ENCODE measurements around the gene SORCS2.

SORCS2 gene

DNA sequence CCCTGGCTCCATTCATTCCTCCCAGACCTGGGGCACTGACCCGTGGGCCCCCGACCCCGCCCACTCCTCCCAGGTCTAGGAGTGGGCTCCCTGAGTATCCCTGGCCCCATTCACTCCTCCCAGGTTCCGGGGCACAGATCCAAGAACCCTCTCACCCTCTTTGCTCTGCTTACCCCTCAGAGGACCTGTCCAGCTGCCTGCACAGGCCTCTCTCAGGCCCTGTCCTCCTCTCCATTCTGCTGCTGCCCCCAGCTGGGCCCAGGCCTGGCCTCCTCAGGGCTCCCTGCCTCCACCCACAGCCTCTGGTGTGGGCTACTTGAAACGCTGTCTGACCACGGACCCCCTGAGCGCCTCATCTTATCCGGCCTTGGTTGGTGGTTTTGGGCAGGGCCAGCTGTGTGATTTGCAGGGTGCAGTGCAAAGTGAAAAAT, 460.1 kb downstream of the SORCS2 start:
- in situ Hi-C loops (cut with HindIII; ENCODE audit: low sequenced_read_pairs) = no loop called here

GRCh38 chr4:7652906-7653305, 460.6 kb downstream of the SORCS2 start:
- in situ Hi-C loops (cut with HindIII; ENCODE audit: low sequenced_read_pairs) = no loop called here

GRCh38 chr4:7653510-7654369, 461.4 kb downstream of the SORCS2 start:
- in situ Hi-C loops (cut with HindIII; ENCODE audit: low sequenced_read_pairs) = no loop called here

DNA sequence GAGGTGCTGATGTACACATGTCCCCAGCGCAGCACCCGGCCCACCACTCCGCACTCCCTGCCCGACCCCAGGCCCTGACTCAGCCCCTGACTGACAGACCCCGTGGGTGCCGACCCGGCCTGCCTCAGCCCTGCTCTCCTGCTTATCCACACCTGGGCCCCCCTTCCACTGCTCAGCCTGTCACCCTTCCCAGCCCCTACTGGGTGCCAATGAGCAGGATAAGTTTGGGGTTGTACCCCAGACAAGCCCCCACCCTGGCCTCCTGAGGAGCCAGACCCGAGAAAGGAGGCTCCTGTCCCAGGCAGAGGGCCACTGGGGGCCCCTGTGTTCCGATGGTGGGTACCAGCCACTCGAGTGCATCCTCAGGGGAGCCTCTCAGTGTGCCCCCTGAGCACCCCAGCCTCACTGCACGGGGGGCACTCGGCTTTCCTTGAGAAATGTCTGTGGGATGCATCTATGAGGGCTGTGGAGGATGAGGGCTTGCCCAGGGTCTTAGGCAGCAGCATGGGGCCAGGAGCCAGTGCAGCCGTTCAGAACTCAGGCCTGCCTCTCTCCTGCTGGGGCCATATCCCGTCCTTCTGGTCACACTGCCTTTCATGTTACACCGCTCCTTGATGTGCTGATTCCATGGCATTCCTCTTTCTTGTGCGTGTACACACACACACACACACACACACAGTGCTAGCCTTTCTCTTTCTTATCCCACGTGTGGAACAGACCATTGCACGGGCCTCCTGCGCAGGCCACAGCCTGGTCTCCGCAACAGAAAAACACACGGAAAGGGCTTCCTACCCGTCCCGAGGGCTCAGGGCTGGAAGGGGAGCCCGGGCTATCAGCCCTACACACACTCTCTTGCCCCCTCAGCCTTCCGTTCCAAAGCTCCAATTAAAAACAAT, 462.5 kb downstream of the SORCS2 start:
- in situ Hi-C loops (cut with HindIII; ENCODE audit: low sequenced_read_pairs) = no loop called here

- in situ Hi-C loops (cut with HindIII; ENCODE audit: low sequenced_read_pairs) = no loop called here
Measured at GRCh38 chr4:7655511-7656243, 463.3 kb downstream of the SORCS2 start.

DNA sequence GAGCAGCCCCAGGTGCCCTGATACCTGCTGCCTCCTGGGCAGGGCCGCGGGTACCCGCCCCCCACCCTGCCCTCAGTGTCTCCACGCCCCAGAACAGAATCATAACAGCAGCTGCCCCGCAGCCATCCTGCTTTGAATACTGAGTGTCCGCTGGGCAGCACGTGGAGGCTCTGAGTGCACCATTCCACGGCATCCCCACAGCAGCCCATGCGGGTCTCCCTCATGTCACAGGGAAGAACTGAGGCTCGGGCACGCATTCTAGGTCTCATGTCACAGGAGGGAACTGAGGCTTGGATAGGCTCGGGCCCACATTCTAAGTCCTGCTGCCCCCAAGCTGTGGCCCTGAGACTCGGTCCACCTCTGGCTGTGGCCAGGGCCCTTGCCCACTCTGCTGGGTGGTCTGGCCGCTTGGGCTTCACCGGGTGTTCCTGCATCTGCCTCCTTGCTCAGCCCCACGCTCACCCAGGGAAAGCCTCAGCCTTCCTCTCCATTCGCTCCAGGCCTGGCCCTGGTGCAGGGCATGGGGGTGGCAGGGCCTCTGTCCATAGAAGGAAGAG, 464.0 kb downstream of the SORCS2 start:
- in situ Hi-C loops (cut with HindIII; ENCODE audit: low sequenced_read_pairs) = no loop called here

DNA sequence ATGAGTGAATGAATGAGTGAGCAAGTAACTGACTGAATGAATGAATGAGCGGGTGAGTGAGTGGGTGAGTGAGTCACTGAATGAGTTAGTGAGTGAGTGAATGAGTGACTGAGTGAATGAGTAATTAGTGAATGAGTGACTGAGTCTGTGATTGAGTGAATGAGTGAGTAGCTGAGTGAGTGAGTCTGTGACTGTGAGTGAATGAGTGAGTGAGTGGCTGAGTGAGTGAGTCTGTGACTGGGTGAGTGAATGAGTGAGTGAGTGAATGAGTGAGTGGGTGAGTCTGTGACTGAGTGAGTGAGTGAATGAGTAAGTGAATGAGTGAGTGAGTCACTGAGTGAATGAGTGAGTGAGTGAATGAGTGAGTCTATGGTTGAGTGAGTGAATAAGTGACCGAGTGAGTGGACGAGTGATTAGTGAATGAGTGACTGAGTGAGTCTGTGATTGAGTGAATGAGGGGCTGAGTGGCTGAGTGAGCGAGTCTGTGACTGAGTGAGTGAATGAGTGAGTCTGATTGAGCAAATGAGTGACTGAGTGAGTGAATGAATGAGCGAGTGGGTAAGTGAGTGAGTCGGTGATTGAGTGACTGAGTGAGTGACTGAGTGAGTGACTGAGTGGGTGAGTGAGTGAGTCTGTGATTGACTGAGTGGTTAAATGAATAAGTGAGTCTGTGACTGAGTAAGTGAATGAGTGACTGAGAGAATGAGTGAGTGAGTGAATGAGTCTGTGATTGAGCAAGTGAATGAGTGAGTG, 465.4 kb downstream of the SORCS2 start:
- in situ Hi-C loops (cut with HindIII; ENCODE audit: low sequenced_read_pairs) = no loop called here

- in situ Hi-C loops (cut with HindIII; ENCODE audit: low sequenced_read_pairs) = no loop called here
Measured at GRCh38 chr4:7658341-7659204, 466.2 kb downstream of the SORCS2 start.

- in situ Hi-C loops (cut with HindIII; ENCODE audit: low sequenced_read_pairs) = no loop called here
Measured at GRCh38 chr4:7659429-7660175, 467.3 kb downstream of the SORCS2 start.

- in situ Hi-C loops (cut with HindIII; ENCODE audit: low sequenced_read_pairs) = no loop called here
Measured at GRCh38 chr4:7660176-7661039, 468.1 kb downstream of the SORCS2 start.

- in situ Hi-C loops (cut with HindIII; ENCODE audit: low sequenced_read_pairs) = no loop called here
Measured at GRCh38 chr4:7661066-7661748, 468.9 kb downstream of the SORCS2 start.

GRCh38 chr4:7661846-7662506, 469.6 kb downstream of the SORCS2 start:
- in situ Hi-C loops (cut with HindIII; ENCODE audit: low sequenced_read_pairs) = no loop called here

GRCh38 chr4:7662507-7662846, 470.1 kb downstream of the SORCS2 start:
- in situ Hi-C loops (cut with HindIII; ENCODE audit: low sequenced_read_pairs) = no loop called here

GRCh38 chr4:7663075-7663541, 470.8 kb downstream of the SORCS2 start:
- in situ Hi-C loops (cut with HindIII; ENCODE audit: low sequenced_read_pairs) = no loop called here

- in situ Hi-C loops (cut with HindIII; ENCODE audit: low sequenced_read_pairs) = no loop called here
Measured at GRCh38 chr4:7664106-7664505, 471.8 kb downstream of the SORCS2 start.

- in situ Hi-C loops (cut with HindIII; ENCODE audit: low sequenced_read_pairs) = no loop called here
Measured at GRCh38 chr4:7665321-7665720, 473.0 kb downstream of the SORCS2 start.

All from DLD1 (cell line).